A673 (cell line): Measurements from ENCODE around the gene ARHGAP4. TPM values are rescaled to one million over a fixed set of nuclear protein-coding genes. Genes with fewer than 3 reads are reported as not detected.

Source experiments
- BruUV-seq: library from RNA; stranded (reverse); fragments of 400-500 nt; replicated peaks from 2 replicates; lab custom pipeline; 2021; lab: Mats Ljungman, UMichigan
- CTCF ChIA-PET: fragments of 300-600 bp; sonication (Branson Sonifier 250); formaldehyde crosslinking; loops from one replicate; lab custom pipeline; 2022; ENCODE audit warnings: antibody characterized with exemption; lab: Charles Lee
- POLR2A ChIA-PET: fragments of 300-600 bp; sonication (Branson Sonifier 250); formaldehyde crosslinking; loops from one replicate; lab custom pipeline; 2022; ENCODE audit warnings: antibody characterized with exemption; ENCODE audit not compliant: low non-redundant PET; lab: Charles Lee
- DNase-seq: peaks from one replicate; pipeline ENCODE4 v3.0.0-alpha.2; 2015; ENCODE audit warnings: low spot score
- H3K27ac ChIP-seq: fragments of 200-600 bp; sonication (generic); 2 replicates; pipeline ENCODE4 v1.5.1; 2016; ENCODE audit warnings: mixed run types, low read depth, mild to moderate bottlenecking, mixed read lengths, antibody characterized with exemption, low read length; ENCODE audit not compliant: poor library complexity, severe bottlenecking
- H3K27me3 ChIP-seq: fragments of 200-600 bp; sonication (generic); replicated peaks from 2 replicates; pipeline ENCODE4 v1.6.1; 2017; ENCODE audit warnings: mixed run types, low read depth, mild to moderate bottlenecking, mixed read lengths, antibody characterized with exemption, low read length; ENCODE audit not compliant: insufficient read depth, poor library complexity
- H3K36me3 ChIP-seq: fragments of 200-600 bp; sonication (generic); 2 replicates; pipeline ENCODE4 v1.6.1; 2016; ENCODE audit warnings: mixed run types, mild to moderate bottlenecking, mixed read lengths, antibody characterized with exemption, low read length; ENCODE audit not compliant: insufficient read depth, poor library complexity, severe bottlenecking
- H3K4me1 ChIP-seq: fragments of 200-600 bp; sonication (generic); 2 replicates; pipeline ENCODE4 v1.6.1; 2017; ENCODE audit warnings: mixed run types, mild to moderate bottlenecking, mixed read lengths, antibody characterized with exemption, low read length; ENCODE audit not compliant: insufficient read depth, poor library complexity, severe bottlenecking
- H3K4me3 ChIP-seq: fragments of 200-600 bp; sonication (generic); 2 replicates; pipeline ENCODE4 v1.5.1; 2016; ENCODE audit warnings: low read depth, mixed run types, mild to moderate bottlenecking, mixed read lengths, low read length; ENCODE audit not compliant: poor library complexity, severe bottlenecking
- H3K9me3 ChIP-seq: fragments of 200-600 bp; sonication (generic); 2 replicates; pipeline ENCODE4 v1.6.1; 2016; ENCODE audit warnings: mixed run types, low read depth, mild to moderate bottlenecking, mixed read lengths, antibody characterized with exemption, low read length; ENCODE audit not compliant: poor library complexity, severe bottlenecking
- CTCF ChIP-seq: fragments of 300-800, 200-600 bp; sonication (generic); conservative IDR thresholded peaks from 2 replicates; pipeline ENCODE4 v1.5.1; 2017; ENCODE audit warnings: low read depth, mild to moderate bottlenecking, antibody characterized with exemption, low read length, moderate library complexity, mixed read lengths
- EZH2 ChIP-seq: fragments of 200-600 bp; sonication (generic); IDR thresholded peaks from 2 replicates; pipeline ENCODE4 v1.6.1; 2017; ENCODE audit warnings: borderline replicate concordance, low read depth, mild to moderate bottlenecking, mixed read lengths, antibody characterized with exemption, low read length; ENCODE audit not compliant: poor library complexity, severe bottlenecking
- intact Hi-C: fragments of 100-400 bp; cut with micrococcal nuclease; formaldehyde crosslinking; loops from one replicate; pipeline ENCODE4 v1.10.0; 2022; ENCODE audit not compliant: unreplicated experiment
- total RNA-seq: library from RNA; stranded (reverse); gene quantifications from 2 replicates; pipeline ENCODE4 v1.2.3, GENCODE V29; 2021

The ARHGAP4 gene
- total RNA-seq, 1 experiment from 2014 or later: 43.0 TPM

GRCh38 chrX:153960077-153960476, 34.0 kb upstream of the ARHGAP4 start:
- Histone ChIP-seq H3K9me3 (no peaks in the 10 kb centered on the region), H3K4me1 (no peaks in the 10 kb centered on the region), H3K27me3 (no peaks in the 10 kb centered on the region), H3K27ac (no peak overlapping the region), H3K36me3 (peaks cover 86% of the 10 kb centered on the region), H3K4me3 (no peak overlapping the region)
- no peak for TF ChIP-seq EZH2
- TF ChIP-seq CTCF: no peak
- intact Hi-C loops: no loop called here
- DNase-seq: no peak
- CTCF ChIA-PET: no interaction called here
- BruUV-seq: no TSS peak
- POLR2A ChIA-PET: no interaction called here

DNA sequence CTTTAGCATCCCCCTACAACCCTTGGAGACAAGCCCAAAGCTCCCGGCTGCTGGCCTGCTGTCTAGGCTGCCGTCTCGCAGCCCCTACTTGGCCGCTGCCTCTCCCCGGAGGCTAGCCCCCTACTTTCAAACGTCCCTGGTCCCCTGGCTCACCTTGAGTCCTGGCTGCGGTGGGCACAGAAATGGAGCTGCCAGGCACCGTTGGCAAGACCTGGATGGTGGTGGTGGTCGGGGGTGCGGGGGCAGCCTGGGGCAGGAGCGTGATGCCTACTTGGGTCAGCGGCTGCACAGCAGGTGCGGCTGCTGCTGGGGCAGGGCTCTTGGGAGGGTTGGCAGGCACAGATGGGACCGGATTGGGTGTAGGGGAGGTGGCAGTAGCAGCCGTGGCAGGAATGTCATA, 33.6 kb upstream of the ARHGAP4 start:
- no TSS peak for BruUV-seq
- H3K4me1 ChIP-seq: no peaks in the 10 kb centered on the region
- no peak for DNase-seq
- no peak overlapping the region for H3K4me3 ChIP-seq
- ChIA-PET POLR2A (no interaction called here), CTCF (no interaction called here)
- H3K27me3 ChIP-seq: no peaks in the 10 kb centered on the region
- TF ChIP-seq CTCF (no peak), EZH2 (no peak)
- H3K27ac ChIP-seq: no peak overlapping the region
- H3K36me3 ChIP-seq: peaks cover 90% of the 10 kb centered on the region
- intact Hi-C loops: loop anchor here (10.0 kb wide), 1 partner anchor 405 kb away; no protein-coding TSS in a partner anchor
- no peaks in the 10 kb centered on the region for H3K9me3 ChIP-seq

GRCh38 chrX:153958605-153959004, 32.5 kb upstream of the ARHGAP4 start:
- BruUV-seq: no TSS peak
- H3K4me3 ChIP-seq: no peak overlapping the region
- TF ChIP-seq CTCF: no peak
- TF ChIP-seq EZH2: no peak
- no peaks in the 10 kb centered on the region for H3K27me3 ChIP-seq
- intact Hi-C loops: loop anchor here (10.0 kb wide), 1 partner anchor 404 kb away; no protein-coding TSS in a partner anchor
- POLR2A ChIA-PET: no interaction called here
- no peaks in the 10 kb centered on the region for H3K9me3 ChIP-seq
- CTCF ChIA-PET: no interaction called here
- H3K27ac ChIP-seq: no peak overlapping the region
- no peak for DNase-seq
- H3K4me1 ChIP-seq: peaks cover 3% of the 10 kb centered on the region
- peaks cover 95% of the 10 kb centered on the region for H3K36me3 ChIP-seq
